ENCODE results near the gene CYBB. TPM values are rescaled to one million over a fixed set of nuclear protein-coding genes. Genes with fewer than 3 reads are reported as not detected.
"Not testable (repeated sequence)": the region's sequence is repeated elsewhere in the genome, so short reads cannot be mapped to it uniquely, and the experiment has no call there.

Gene CYBB
- polyA plus RNA-seq, 2 donors: 0.67 to 1.2 TPM

DNA sequence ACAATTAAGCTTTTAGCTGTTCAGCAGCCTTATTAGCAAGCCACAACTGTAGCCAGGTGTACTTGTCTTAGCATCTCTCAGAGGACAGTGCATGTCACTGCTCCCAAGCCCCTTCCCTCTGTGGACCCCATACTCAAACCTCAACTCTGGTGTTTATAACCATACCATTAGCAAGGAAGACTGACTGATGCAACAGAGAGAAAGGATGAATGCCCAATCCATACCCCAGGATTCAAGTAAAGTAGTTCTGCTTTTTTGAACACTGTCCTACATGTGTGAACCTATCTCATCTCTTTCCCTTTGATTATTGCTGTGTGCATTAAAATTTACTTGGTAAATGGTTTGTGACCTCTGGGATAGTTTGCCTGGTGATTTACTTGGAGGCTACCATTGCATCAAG lies 22.8 kb upstream of the CYBB start:
- Histone ChIP-seq H3K27me3 (ENCODE audit: control insufficient read depth in 1 of 2, insufficient read depth in 2 of 2, low read length in 2 of 2) (no peaks in the 10 kb centered on the region), H3K27ac (ENCODE audit: low read depth in 2 of 2, low read length in 1 of 2) (no peak overlapping the region), H3K4me1 (ENCODE audit: control insufficient read depth in 2 of 2, insufficient read depth in 2 of 2, low read length in 1 of 2) (no peaks in the 10 kb centered on the region), H3K9me3 (ENCODE audit: control insufficient read depth in 2 of 2, insufficient read depth in 1 of 2, low read depth in 1 of 2, low read length in 1 of 2) (no peaks in the 10 kb centered on the region), H3K4me3 (ENCODE audit: low read depth in 1 of 2, low read length in 2 of 2) (no peak overlapping the region), H3K36me3 (ENCODE audit: control insufficient read depth in 2 of 2, insufficient read depth in 2 of 2, low read length in 1 of 2) (no peaks in the 10 kb centered on the region)

- H3K27ac ChIP-seq (ENCODE audit: low read depth in 2 of 2, low read length in 1 of 2): no peak overlapping the region
- H3K4me1 ChIP-seq (ENCODE audit: control insufficient read depth in 2 of 2, insufficient read depth in 2 of 2, low read length in 1 of 2): no peaks in the 10 kb centered on the region
- H3K36me3 ChIP-seq (ENCODE audit: control insufficient read depth in 2 of 2, insufficient read depth in 2 of 2, low read length in 1 of 2): no peaks in the 10 kb centered on the region
- H3K9me3 ChIP-seq (ENCODE audit: control insufficient read depth in 2 of 2, insufficient read depth in 1 of 2, low read depth in 1 of 2, low read length in 1 of 2): no peaks in the 10 kb centered on the region
- 65 to 77% methylated on average over 1 of the region's 1 CpG for WGBS, 2 donors
- no peaks in the 10 kb centered on the region for H3K27me3 ChIP-seq (ENCODE audit: control insufficient read depth in 1 of 2, insufficient read depth in 2 of 2, low read length in 2 of 2)
- no peak overlapping the region for H3K4me3 ChIP-seq (ENCODE audit: low read depth in 1 of 2, low read length in 2 of 2)
Observed at GRCh38 chrX:37759351-37759750, 20.5 kb upstream of the CYBB start.

- Histone ChIP-seq H3K36me3 (ENCODE audit: control insufficient read depth in 2 of 2, insufficient read depth in 2 of 2, low read length in 1 of 2) (no peaks in the 10 kb centered on the region), H3K9me3 (ENCODE audit: control insufficient read depth in 2 of 2, insufficient read depth in 1 of 2, low read depth in 1 of 2, low read length in 1 of 2) (no peaks in the 10 kb centered on the region), H3K4me1 (ENCODE audit: control insufficient read depth in 2 of 2, insufficient read depth in 2 of 2, low read length in 1 of 2) (no peaks in the 10 kb centered on the region), H3K27ac (ENCODE audit: low read depth in 2 of 2, low read length in 1 of 2) (no peak overlapping the region), H3K27me3 (ENCODE audit: control insufficient read depth in 1 of 2, insufficient read depth in 2 of 2, low read length in 2 of 2) (no peaks in the 10 kb centered on the region), H3K4me3 (ENCODE audit: low read depth in 1 of 2, low read length in 2 of 2) (no peak overlapping the region)
- 83 to 87% methylated on average over 2 of the region's 2 CpGs for WGBS, 2 donors
Observed at GRCh38 chrX:37759878-37760418, 19.9 kb upstream of the CYBB start.

DNA sequence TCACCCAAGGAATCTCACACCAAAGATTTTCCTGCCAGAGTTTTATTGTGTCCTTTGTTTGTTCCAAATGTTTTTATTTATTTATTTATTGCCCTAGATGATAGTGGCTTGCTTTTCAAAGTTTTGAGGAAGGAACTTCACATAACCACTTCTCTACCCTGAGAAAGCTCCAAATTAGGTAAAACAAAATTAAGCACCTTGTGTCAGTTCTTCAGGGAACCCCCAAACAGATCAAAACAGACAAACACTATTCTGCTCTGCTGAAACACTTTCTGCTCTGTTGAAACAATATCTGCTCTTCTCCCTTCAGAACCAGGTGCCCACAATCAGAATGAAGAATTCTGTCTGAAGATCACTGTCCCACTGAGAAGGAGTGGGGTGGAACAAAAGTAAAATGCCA lies 16.5 kb upstream of the CYBB start:
- H3K27ac ChIP-seq (ENCODE audit: low read depth in 2 of 2, low read length in 1 of 2): no peak overlapping the region
- H3K9me3 ChIP-seq (ENCODE audit: control insufficient read depth in 2 of 2, insufficient read depth in 1 of 2, low read depth in 1 of 2, low read length in 1 of 2): no peaks in the 10 kb centered on the region

DNA sequence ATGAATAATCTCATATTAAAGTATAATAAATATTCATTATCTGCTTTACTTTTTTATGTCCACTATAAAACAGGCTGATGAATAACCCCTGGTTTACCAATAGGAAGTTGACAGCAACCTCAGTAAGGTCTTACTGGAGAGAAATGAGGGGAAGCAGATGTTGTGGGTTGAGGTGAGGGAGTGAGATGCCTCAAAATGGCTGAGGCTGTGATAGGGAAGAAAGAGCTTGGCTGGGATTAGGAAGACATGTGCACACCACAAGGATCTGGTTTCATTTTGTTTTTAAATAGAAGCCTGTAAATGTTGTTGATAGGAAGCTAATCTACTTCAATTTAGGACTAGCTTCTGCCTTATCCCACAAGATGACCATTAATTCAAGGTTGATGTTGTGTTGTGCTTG lies 14.4 kb upstream of the CYBB start:
- H3K9me3 ChIP-seq (ENCODE audit: control insufficient read depth in 2 of 2, insufficient read depth in 1 of 2, low read depth in 1 of 2, low read length in 1 of 2): no peaks in the 10 kb centered on the region
- H3K27ac ChIP-seq (ENCODE audit: low read depth in 2 of 2, low read length in 1 of 2): no peak overlapping the region
- H3K36me3 ChIP-seq (ENCODE audit: control insufficient read depth in 2 of 2, insufficient read depth in 2 of 2, low read length in 1 of 2): no peaks in the 10 kb centered on the region
- H3K27me3 ChIP-seq (ENCODE audit: control insufficient read depth in 1 of 2, insufficient read depth in 2 of 2, low read length in 2 of 2): no peaks in the 10 kb centered on the region
- H3K4me1 ChIP-seq (ENCODE audit: control insufficient read depth in 2 of 2, insufficient read depth in 2 of 2, low read length in 1 of 2): no peaks in the 10 kb centered on the region
- H3K4me3 ChIP-seq (ENCODE audit: low read depth in 1 of 2, low read length in 2 of 2): no peak overlapping the region

More for the DNA sequence above, 16.5 kb upstream of the CYBB start:
- Histone ChIP-seq H3K4me1 (ENCODE audit: control insufficient read depth in 2 of 2, insufficient read depth in 2 of 2, low read length in 1 of 2) (no peaks in the 10 kb centered on the region), H3K36me3 (ENCODE audit: control insufficient read depth in 2 of 2, insufficient read depth in 2 of 2, low read length in 1 of 2) (no peaks in the 10 kb centered on the region), H3K4me3 (ENCODE audit: low read depth in 1 of 2, low read length in 2 of 2) (no peak overlapping the region), H3K27me3 (ENCODE audit: control insufficient read depth in 1 of 2, insufficient read depth in 2 of 2, low read length in 2 of 2) (no peaks in the 10 kb centered on the region)

- Histone ChIP-seq H3K36me3 (ENCODE audit: control insufficient read depth in 2 of 2, insufficient read depth in 2 of 2, low read length in 1 of 2) (no peaks in the 10 kb centered on the region), H3K4me1 (ENCODE audit: control insufficient read depth in 2 of 2, insufficient read depth in 2 of 2, low read length in 1 of 2) (no peaks in the 10 kb centered on the region), H3K27me3 (ENCODE audit: control insufficient read depth in 1 of 2, insufficient read depth in 2 of 2, low read length in 2 of 2) (no peaks in the 10 kb centered on the region), H3K4me3 (ENCODE audit: low read depth in 1 of 2, low read length in 2 of 2) (no peak overlapping the region), H3K27ac (ENCODE audit: low read depth in 2 of 2, low read length in 1 of 2) (no peak overlapping the region), H3K9me3 (ENCODE audit: control insufficient read depth in 2 of 2, insufficient read depth in 1 of 2, low read depth in 1 of 2, low read length in 1 of 2) (no peaks in the 10 kb centered on the region)
- 36 to 65% methylated on average over 1 of the region's 1 CpG for WGBS, 2 donors
Observed at GRCh38 chrX:37767430-37767829, 12.4 kb upstream of the CYBB start.

DNA sequence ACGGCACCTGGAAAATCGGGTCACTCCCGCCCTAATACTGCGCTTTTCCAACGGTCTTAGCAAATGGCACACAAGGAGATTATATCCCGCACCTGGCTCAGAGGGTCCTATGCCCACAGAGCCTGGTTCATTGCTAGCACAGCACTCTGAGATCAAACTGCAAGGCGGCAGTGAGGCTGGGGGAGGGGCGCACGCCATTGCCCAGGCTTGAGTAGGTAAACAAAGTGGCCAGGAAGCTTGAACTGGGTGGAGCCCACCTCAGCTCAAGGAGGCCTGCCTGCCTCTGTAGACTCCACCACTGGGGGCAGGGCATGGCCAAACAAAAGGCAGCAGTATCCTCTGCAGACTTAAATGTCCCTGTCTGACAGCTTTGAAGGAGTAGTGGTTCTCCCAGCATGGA lies 11.0 kb upstream of the CYBB start:
- H3K4me1 ChIP-seq (ENCODE audit: control insufficient read depth in 2 of 2, insufficient read depth in 2 of 2, low read length in 1 of 2); H3K4me3 ChIP-seq (ENCODE audit: low read depth in 1 of 2, low read length in 2 of 2); H3K36me3 ChIP-seq (ENCODE audit: control insufficient read depth in 2 of 2, insufficient read depth in 2 of 2, low read length in 1 of 2); H3K27ac ChIP-seq (ENCODE audit: low read depth in 2 of 2, low read length in 1 of 2); H3K27me3 ChIP-seq (ENCODE audit: control insufficient read depth in 1 of 2, insufficient read depth in 2 of 2, low read length in 2 of 2); H3K9me3 ChIP-seq (ENCODE audit: control insufficient read depth in 2 of 2, insufficient read depth in 1 of 2, low read depth in 1 of 2, low read length in 1 of 2): not testable (repeated sequence)
- 93 to 95% methylated on average over 9 of the region's 9 CpGs for WGBS, 2 donors

- H3K27ac ChIP-seq (ENCODE audit: low read depth in 2 of 2, low read length in 1 of 2): no peak overlapping the region
- no peaks in the 10 kb centered on the region for H3K9me3 ChIP-seq (ENCODE audit: control insufficient read depth in 2 of 2, insufficient read depth in 1 of 2, low read depth in 1 of 2, low read length in 1 of 2)
- no peaks in the 10 kb centered on the region for H3K36me3 ChIP-seq (ENCODE audit: control insufficient read depth in 2 of 2, insufficient read depth in 2 of 2, low read length in 1 of 2)
- H3K27me3 ChIP-seq (ENCODE audit: control insufficient read depth in 1 of 2, insufficient read depth in 2 of 2, low read length in 2 of 2): peaks cover 0 to 2% of the 10 kb centered on the region in 2 donors
- H3K4me3 ChIP-seq (ENCODE audit: low read depth in 1 of 2, low read length in 2 of 2): no peak overlapping the region
- H3K4me1 ChIP-seq (ENCODE audit: control insufficient read depth in 2 of 2, insufficient read depth in 2 of 2, low read length in 1 of 2): no peaks in the 10 kb centered on the region
Observed at GRCh38 chrX:37776283-37776986, 3.4 kb upstream of the CYBB start.

DNA sequence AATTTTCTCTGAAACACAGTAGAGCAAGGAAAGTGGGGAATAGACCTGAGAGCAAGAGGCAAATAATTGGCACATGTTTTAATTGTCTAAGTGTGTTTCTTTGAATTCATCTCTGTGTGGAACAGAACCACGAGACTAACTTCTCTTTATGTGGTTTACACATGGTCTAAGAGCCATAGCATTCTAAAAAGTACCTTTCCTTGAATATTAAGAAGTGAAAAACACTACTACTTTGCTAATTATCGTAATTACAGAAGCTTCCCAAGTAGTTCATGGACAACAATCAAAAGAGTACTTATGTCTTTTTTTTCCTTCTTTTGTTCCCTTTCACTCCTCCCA lies 2.9 kb upstream of the CYBB start:
- H3K36me3 ChIP-seq (ENCODE audit: control insufficient read depth in 2 of 2, insufficient read depth in 2 of 2, low read length in 1 of 2): no peaks in the 10 kb centered on the region
- H3K4me3 ChIP-seq (ENCODE audit: low read depth in 1 of 2, low read length in 2 of 2): no peak overlapping the region
- peaks cover 0 to 2% of the 10 kb centered on the region in 2 donors for H3K27me3 ChIP-seq (ENCODE audit: control insufficient read depth in 1 of 2, insufficient read depth in 2 of 2, low read length in 2 of 2)
- WGBS, 2 donors: 46 to 73% methylated on average over 2 of the region's 2 CpGs
- no peaks in the 10 kb centered on the region for H3K4me1 ChIP-seq (ENCODE audit: control insufficient read depth in 2 of 2, insufficient read depth in 2 of 2, low read length in 1 of 2)
- H3K27ac ChIP-seq (ENCODE audit: low read depth in 2 of 2, low read length in 1 of 2): no peak overlapping the region
- no peaks in the 10 kb centered on the region for H3K9me3 ChIP-seq (ENCODE audit: control insufficient read depth in 2 of 2, insufficient read depth in 1 of 2, low read depth in 1 of 2, low read length in 1 of 2)

DNA sequence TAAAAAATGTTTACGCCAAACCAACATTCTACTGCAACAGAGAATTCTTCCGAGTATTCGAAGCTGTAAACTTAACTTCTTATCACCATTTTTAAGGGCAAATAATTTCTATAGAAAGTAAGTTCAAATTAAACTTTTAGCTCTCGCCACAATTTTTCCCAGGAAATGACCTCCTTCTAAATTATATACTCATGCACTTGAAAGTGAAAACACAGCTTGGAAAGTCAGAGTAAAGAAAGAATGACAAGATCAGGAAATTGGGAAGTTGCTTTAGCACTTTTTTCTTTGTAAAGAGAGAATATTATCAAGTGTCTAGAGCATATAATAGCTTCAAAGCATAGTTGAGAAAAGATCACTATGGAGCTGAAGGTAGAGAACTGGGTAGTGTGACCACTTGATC lies 1.2 kb downstream of the CYBB start:
- Histone ChIP-seq H3K27ac (ENCODE audit: low read depth in 2 of 2, low read length in 1 of 2) (no peak overlapping the region), H3K27me3 (ENCODE audit: control insufficient read depth in 1 of 2, insufficient read depth in 2 of 2, low read length in 2 of 2) (peaks cover 0 to 2% of the 10 kb centered on the region in 2 donors), H3K4me1 (ENCODE audit: control insufficient read depth in 2 of 2, insufficient read depth in 2 of 2, low read length in 1 of 2) (no peaks in the 10 kb centered on the region), H3K9me3 (ENCODE audit: control insufficient read depth in 2 of 2, insufficient read depth in 1 of 2, low read depth in 1 of 2, low read length in 1 of 2) (no peaks in the 10 kb centered on the region), H3K36me3 (ENCODE audit: control insufficient read depth in 2 of 2, insufficient read depth in 2 of 2, low read length in 1 of 2) (no peaks in the 10 kb centered on the region), H3K4me3 (ENCODE audit: low read depth in 1 of 2, low read length in 2 of 2) (no peak overlapping the region)
- WGBS, 2 donors: 90% methylated on average over 4 of the region's 4 CpGs

Data from esophagus (tissue), 2 donors.